GM21717 (cell line): ENCODE measurements around the gene MAD1L1.
"Not testable (repeated sequence)": the region's sequence is repeated elsewhere in the genome, so short reads cannot be mapped to it uniquely, and the experiment has no call there.

ENCODE experiments used
- ATAC-seq: cut with Tn5 transposase; IDR thresholded peaks from one replicate; pipeline ENCODE4 v1.9.1; 2021; ENCODE audit warnings: mild to moderate bottlenecking, moderate library complexity; ENCODE audit not compliant: unreplicated experiment

The MAD1L1 gene

DNA sequence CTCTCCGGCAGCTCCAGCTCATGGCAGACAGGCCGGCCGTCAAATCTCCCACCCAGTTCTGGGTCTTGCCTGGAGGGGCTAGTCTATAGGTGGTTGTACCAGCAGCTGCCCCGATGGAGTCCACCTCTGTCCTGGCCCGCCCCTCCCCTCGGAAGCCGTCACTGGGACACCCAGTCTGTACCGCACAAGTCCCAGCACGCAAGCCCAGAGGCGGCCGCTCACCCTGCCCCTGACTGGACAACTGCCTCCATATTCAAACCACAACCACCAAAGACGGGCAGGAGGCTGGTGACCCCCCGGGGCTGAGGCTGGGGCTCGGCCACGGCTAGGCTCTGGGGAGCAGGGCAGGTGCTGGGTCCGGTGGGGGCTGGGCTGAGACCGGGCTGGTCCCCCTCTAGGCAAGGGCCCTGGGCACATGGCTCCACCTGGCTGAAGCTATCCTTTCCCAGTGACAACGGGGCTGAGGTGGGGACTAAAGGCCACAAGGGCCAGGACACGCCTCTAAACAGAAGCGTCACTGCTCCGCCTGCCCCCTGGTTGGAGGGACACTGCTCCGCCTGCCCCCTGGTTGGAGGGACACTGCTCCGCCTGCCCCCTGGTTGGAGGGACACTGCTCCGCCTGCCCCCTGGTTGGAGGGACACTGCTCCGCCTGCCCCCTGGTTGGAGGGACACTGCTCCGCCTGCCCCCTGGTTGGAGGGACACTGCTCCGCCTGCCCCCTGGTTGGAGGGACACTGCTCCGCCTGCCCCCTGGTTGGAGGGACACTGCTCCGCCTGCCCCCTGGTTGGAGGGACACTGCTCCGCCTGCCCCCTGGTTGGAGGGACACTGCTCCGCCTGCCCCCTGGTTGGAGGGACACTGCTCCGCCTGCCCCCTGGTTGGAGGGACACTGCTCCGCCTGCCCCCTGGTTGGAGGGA is 371.6 kb downstream of the MAD1L1 start:
- not testable (repeated sequence) for ATAC-seq

- ATAC-seq = no peak
Measured at GRCh38 chr7:1859266-1860035, 373.3 kb downstream of the MAD1L1 start.

DNA sequence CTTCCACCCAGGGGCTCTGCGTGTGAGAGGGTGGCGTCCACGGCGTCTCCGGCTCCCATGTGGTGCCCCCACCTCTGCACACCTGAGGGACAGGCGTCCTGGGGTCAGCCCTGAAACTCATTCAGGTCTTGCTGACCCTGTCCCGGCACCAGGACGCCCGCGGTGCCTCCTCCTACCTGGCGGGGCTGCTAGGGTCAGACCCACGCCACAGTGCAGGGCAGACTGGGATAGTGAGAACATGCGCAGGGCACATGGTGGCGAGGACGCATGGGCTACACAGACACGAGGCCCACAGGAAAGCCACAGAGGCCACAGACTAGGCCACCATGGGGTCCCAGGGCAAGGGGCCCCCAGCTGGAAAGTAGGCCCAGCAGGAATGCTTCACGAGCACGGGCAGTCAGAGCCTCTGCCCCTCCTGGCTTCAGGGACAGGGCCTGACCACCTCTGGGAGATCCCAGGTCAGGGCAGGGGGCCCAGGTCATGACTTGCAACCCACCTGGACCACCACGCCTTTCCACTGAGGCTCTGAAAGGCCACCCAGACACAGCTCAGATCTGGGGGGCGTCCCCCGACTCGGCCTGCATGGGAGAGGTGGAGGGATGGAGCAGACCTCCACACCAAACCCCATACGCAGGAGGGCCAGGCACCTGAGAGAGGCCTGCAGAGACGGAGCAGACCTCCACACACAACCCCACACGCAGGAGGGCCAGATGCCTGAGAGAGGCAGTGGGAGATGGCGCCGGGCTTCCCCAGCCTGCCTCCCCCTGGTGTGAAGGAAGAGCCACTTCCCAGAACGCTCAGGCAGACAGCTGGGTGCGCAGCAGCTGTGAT is 374.1 kb downstream of the MAD1L1 start:
- ATAC-seq = no peak

DNA sequence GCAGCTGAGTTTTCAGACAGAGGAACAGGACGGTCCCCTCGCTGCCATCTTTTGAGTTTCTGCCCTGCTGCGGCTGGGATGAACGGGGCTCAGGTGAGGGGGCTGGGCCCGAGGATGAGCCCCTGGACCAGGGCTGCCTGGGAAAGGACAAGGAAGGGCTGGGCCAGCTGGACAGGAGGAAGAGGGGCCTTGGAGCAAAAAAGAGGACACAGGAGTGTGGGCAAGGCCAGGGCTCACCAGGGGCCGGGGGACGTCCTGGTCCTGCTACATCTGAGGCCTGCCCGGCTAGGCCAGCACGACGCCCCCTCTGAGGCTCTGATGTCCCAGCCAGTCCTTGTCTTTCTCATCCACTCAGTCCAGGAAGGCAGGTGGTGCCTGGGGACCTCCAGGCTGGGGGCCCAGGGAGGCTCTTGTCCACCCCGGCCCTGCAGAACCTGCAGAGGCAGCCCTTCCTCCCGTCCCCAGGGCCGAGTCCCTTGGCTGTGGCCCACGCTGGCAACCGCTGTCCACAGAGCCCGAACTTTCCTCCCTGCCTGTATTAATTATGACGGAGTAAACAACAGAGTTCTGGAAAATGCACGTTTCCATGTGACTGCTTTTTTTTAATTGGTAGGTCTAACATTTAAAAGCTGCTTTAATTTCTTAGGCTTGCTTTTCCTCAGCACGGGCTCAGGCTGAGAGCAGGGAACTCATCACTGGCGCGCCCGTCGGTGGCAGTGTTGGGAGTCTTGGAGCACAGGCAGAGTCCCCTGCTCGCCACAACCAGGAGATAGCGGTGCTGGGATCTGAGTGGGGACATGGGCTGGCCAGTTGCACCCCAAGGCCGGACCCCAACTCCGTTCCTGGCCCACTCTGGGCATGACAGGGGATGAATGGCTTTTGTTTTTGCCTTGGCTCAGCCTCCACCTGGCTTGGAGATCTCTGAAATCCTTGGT is 375.0 kb downstream of the MAD1L1 start:
- no peak for ATAC-seq

- no peak for ATAC-seq
Measured at GRCh38 chr7:1856888-1857441, 375.8 kb downstream of the MAD1L1 start.

- no peak for ATAC-seq
Measured at GRCh38 chr7:1856161-1856887, 376.4 kb downstream of the MAD1L1 start.

DNA sequence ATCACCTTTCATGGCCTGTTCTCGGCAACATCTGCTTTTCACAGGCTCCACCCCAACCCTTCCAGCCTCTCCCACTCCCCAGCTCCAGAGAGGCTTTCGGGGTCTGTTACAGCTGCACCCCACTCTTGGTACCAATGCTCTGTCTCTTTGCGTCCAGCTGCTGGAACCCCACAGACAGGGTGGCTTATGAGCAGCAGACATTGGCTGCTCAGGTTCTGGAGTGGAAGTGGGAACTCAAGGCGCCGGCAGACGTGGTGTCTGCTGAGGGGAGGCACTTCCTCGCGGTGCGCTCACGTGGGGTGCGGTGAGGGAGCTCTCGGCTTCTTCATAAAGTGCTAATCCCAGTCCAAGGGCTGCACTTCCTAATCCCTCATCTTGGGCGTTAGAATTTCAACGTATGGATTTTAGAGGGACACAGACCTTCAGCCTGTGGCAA is 377.0 kb downstream of the MAD1L1 start:
- ATAC-seq = no peak

GRCh38 chr7:1854866-1855724 is 377.6 kb downstream of the MAD1L1 start:
- no peak for ATAC-seq

GRCh38 chr7:1853986-1854865 is 378.5 kb downstream of the MAD1L1 start:
- no peak for ATAC-seq

DNA sequence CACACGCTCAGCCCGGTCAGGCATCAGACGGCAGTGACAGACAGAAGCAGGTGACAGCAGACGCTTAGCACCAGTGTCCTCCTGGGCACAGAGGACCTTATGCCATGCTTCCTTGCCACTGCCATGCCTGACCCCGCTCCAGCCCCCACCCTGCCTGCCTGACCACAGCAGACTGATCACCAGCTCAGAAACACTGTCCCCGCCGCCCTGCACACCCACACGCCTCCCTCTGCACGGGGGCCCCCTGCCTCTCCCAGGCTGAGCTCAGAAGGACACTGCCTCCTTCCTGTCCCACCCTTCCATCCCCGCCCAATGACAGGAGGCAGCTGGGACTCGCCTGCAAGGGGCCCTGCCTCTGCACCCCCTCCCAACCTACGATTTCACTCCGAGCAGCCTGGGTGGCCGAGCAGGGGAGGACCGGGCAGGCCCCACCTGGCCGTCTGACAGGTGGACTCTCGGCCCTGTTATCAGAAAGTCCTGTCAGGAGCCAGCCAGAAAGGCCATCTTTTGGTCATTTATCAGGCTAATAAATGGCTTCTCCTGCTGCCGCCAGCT is 379.2 kb downstream of the MAD1L1 start:
- no peak for ATAC-seq

GRCh38 chr7:1852517-1853430 is 380.0 kb downstream of the MAD1L1 start:
- ATAC-seq = no peak

DNA sequence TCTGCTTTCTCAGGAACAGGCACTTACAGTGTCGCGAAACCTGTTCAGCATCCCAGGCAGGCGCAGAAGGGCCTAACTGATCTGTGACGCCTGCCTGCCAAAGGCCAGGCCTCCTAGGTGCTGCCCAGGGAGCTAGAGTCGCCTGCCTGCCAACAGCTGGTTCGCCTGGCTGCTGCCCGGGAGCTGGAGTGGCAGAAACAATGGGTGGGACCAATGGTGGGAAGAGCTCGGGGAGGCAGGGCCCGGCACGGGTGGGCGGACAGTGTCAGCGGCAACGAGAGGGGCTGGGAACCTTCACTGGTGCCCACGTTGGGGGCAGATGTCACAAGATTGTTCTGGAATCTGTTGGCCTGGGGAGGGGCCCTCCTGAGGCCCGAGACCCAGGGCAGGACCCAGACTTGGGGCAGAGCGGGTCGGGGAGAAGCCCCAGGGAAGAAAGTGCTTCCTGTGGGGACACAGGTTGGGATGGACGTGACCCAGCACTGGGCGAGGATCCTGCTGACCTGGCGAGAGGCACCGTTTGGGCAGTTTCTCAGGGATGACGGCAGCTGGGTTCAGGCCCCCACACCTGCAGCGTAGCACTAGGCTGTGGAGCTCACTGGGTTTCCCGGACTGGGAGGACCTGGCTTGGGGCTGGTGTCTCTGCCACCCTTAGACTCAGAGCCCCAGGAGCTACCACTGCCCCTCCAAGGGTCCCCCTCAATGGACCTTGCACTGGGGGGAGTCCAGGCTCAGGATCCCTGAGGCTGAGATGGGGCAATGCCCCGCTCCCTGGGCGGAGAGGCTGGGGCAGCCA is 380.8 kb downstream of the MAD1L1 start:
- no peak for ATAC-seq

DNA sequence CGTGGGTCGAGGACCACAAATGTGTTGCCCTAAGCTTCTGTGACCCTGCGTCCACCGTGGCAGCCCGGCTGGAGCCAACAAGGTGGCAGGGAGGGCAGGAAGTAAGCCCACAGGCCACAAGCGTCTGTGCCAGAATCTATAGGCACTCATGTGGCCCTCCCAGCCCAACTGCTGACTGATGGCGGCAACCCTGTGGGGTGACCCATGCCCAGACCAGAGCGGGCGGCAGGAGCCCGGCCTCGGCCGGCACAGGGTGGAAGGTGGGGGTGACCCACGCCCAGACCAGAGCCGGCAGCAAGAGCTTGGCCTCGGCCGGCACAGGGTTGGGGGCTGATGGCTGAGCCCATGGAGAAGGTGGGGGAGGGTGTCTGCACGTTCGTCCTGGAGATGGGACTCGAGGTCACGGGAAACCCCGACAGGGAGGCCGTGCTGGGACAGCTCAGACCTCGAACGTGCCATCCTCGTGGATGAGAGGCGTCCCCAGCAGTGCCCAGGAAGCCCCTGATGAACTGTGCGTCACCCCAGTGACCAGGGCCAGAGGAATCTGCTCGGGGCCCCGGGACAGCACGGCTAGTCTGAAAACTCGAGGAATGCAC is 381.7 kb downstream of the MAD1L1 start:
- ATAC-seq = no peak

GRCh38 chr7:1850111-1850975 is 382.4 kb downstream of the MAD1L1 start:
- no peak for ATAC-seq
